ENCODE measurements around the gene RAB29.
"Not testable (repeated sequence)": the region's sequence is repeated elsewhere in the genome, so short reads cannot be mapped to it uniquely, and the experiment has no call there.

The RAB29 gene

GRCh38 chr1:205733438-205734175 lies 41.7 kb downstream of the RAB29 start:
- Histone ChIP-seq H3K4me3 (replicated peaks; ENCODE audit: insufficient read depth, low read length) (no peak overlapping the region), H3K27me3 (ENCODE audit: insufficient read depth, poor library complexity, severe bottlenecking) (no peaks in the 10 kb centered on the region), H3K27ac (replicated peaks) (no peak overlapping the region)
- TF ChIP-seq REST (IDR thresholded peaks at IDR 0.05; ENCODE audit: insufficient replicate concordance, low read depth) (no peak), SPI1 (IDR thresholded peaks at IDR 0.05; ENCODE audit: borderline replicate concordance, low read depth) (no peak)
- DNase-seq (ENCODE audit: low read depth in 1 of 2, low spot score in 1 of 2): no peak

- TF ChIP-seq CTCF (IDR thresholded peaks at IDR 0.05; ENCODE audit: insufficient read depth, low read length): no peak
- no peak for TF ChIP-seq GABPA (IDR thresholded peaks at IDR 0.05; ENCODE audit: low read depth)
- no peak for TF ChIP-seq POLR2AphosphoS5 (IDR thresholded peaks at IDR 0.05; ENCODE audit: low read depth)
- no peak for TF ChIP-seq REST (IDR thresholded peaks at IDR 0.05; ENCODE audit: insufficient replicate concordance, low read depth)
- DNase-seq (ENCODE audit: low read depth in 1 of 2, low spot score in 1 of 2): no peak
- no peak overlapping the region for H3K4me3 ChIP-seq (replicated peaks; ENCODE audit: insufficient read depth, low read length)
- no peak overlapping the region for H3K27ac ChIP-seq (replicated peaks)
- no peaks in the 10 kb centered on the region for H3K27me3 ChIP-seq (ENCODE audit: insufficient read depth, poor library complexity, severe bottlenecking)
These were observed 45.2 kb downstream of the RAB29 start for GRCh38 chr1:205729945-205730610.

GRCh38 chr1:205726619-205727125 lies 48.6 kb downstream of the RAB29 start:
- H3K27ac ChIP-seq (replicated peaks): no peak overlapping the region
- no peak for DNase-seq (ENCODE audit: low read depth in 1 of 2, low spot score in 1 of 2)
- no peak overlapping the region for H3K4me3 ChIP-seq (replicated peaks; ENCODE audit: insufficient read depth, low read length)
- no peaks in the 10 kb centered on the region for H3K27me3 ChIP-seq (ENCODE audit: insufficient read depth, poor library complexity, severe bottlenecking)
- TF ChIP-seq SPI1 (IDR thresholded peaks at IDR 0.05; ENCODE audit: borderline replicate concordance, low read depth): no peak

- TF ChIP-seq POLR2AphosphoS5 (IDR thresholded peaks at IDR 0.05; ENCODE audit: low read depth) (no peak), CTCF (IDR thresholded peaks at IDR 0.05; ENCODE audit: insufficient read depth, low read length) (no peak), REST (IDR thresholded peaks at IDR 0.05; ENCODE audit: insufficient replicate concordance, low read depth) (no peak), GABPA (IDR thresholded peaks at IDR 0.05; ENCODE audit: low read depth) (no peak), SPI1 (IDR thresholded peaks at IDR 0.05; ENCODE audit: borderline replicate concordance, low read depth) (no peak)
- Histone ChIP-seq H3K27ac (replicated peaks) (no peak overlapping the region), H3K27me3 (ENCODE audit: insufficient read depth, poor library complexity, severe bottlenecking) (no peaks in the 10 kb centered on the region), H3K4me3 (replicated peaks; ENCODE audit: insufficient read depth, low read length) (no peak overlapping the region)
- DNase-seq (ENCODE audit: low read depth in 1 of 2, low spot score in 1 of 2): no peak
These were observed 49.8 kb downstream of the RAB29 start for GRCh38 chr1:205725514-205725913.

- not testable (repeated sequence) for H3K27ac ChIP-seq (replicated peaks); DNase-seq (ENCODE audit: low read depth in 1 of 2, low spot score in 1 of 2); H3K27me3 ChIP-seq (ENCODE audit: insufficient read depth, poor library complexity, severe bottlenecking)
These were observed 54.5 kb downstream of the RAB29 start for GRCh38 chr1:205720740-205721139.

More at GRCh38 chr1:205720740-205721139, 54.5 kb downstream of the RAB29 start:
- H3K4me3 ChIP-seq (replicated peaks; ENCODE audit: insufficient read depth, low read length): not testable (repeated sequence)
